H1 (cell line): ENCODE results near the gene HDAC11. TPM values are rescaled to one million over a fixed set of nuclear protein-coding genes. Genes with fewer than 3 reads are reported as not detected.

Experiments
- CREB1 ChIP-seq: IDR thresholded peaks from 2 replicates; pipeline ENCODE4 v1.6.1; 2012; ENCODE audit warnings: inconsistent platforms
- EZH2 ChIP-seq: fragments of 200-600 bp; sonication (generic); IDR thresholded peaks from 2 replicates; pipeline ENCODE4 v1.7.1; 2012; ENCODE audit warnings: low read depth, mild to moderate bottlenecking, moderate library complexity, low read length, inconsistent platforms; ENCODE audit not compliant: severe bottlenecking
- RBBP5 ChIP-seq: IDR thresholded peaks from 2 replicates; pipeline ENCODE4 v1.7.1; 2012; ENCODE audit warnings: low read depth, mild to moderate bottlenecking, inconsistent platforms, low read length, moderate library complexity, borderline replicate concordance
- SP4 ChIP-seq: IDR thresholded peaks from 2 replicates; pipeline ENCODE4 v1.6.1; 2012; ENCODE audit warnings: low read length, inconsistent platforms
- polyA plus RNA-seq, 7 experiments: library from polyadenylated mRNA; depleted of rRNA in 3 of 7; stranded (reverse) in 5 of 7; unstranded in 2 of 7; fragments of >200 nt in 5 of 7; fragments of 200-250 nt in 2 of 7; gene quantifications; 1 replicate in 5 of 7; 2 replicates in 1 of 7; 4 replicates in 1 of 7; pipeline versions ENCODE4 v1.2.1 to v1.2.3, GENCODE V29; 2011 to 2013; ENCODE audit warnings: missing spikeins in 2 of 7, mixed read lengths in 2 of 7
- total RNA-seq: library from RNA; stranded (reverse); fragmentation: NEBNext Ultra II Directional; extraction: Animal tissue kit (Norgen Biotek cat#: 25700); gene quantifications from 2 replicates; pipeline ENCODE4 v1.2.1, GENCODE V29; 2021

HDAC11 gene
- total and polyA plus RNA-seq, 2 of the 8 experiments (the other 6 are each of a cell fraction or from before 2014, with no cell fraction given) = 6.8 to 7.4 TPM

GRCh38 chr3:13532631-13533030 is 52.5 kb downstream of the HDAC11 start (continued):
- TF ChIP-seq RBBP5 (no peak), SP4 (no peak), CREB1 (no peak), EZH2 (no peak)
- TF ChIP-seq, all 59 proteins: peak for 0
